Inflammatory macrophage (primary cell): ENCODE results near the gene CADPS2.
"Not testable (repeated sequence)": the region's sequence is repeated elsewhere in the genome, so short reads cannot be mapped to it uniquely, and the experiment has no call there.

Source experiments
- DNase-seq, 2 donors: peaks; one replicate each; pipeline ENCODE4 v3.0.0-alpha.2; 2020 to 2022

Gene CADPS2

GRCh38 chr7:122706836-122707235 is 179.4 kb downstream of the CADPS2 start:
- no peak for DNase-seq

GRCh38 chr7:122702872-122703510 is 183.3 kb downstream of the CADPS2 start, which contains the start of gene RNF148:
TSS of gene RNF148 (minus strand) at chr7:122702922. CDS start at chr7:122702750, 172 bp downstream.
- no peak for DNase-seq

DNA sequence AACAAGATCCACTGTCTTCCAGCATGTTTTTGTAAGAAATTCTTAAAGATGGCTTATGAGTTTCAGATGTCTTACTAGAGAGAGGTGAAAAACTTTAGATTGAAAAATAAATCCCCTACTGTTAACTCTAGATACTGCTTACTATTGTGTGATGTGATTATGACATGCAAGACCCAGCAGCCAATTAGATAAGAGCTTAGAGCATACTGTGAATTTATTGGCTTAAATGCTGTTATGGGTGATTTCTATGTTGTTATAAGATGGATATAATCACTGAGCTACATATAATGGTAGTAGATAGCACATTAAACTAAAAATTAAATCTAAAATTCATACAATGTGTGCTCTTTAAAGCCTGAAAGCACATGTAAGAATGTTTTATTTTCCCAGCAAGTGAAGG is 187.2 kb downstream of the CADPS2 start, which contains the start of gene RNF133:
TSS of gene RNF133 (minus strand) at position 101 of the 400 bp plus-strand sequence. CDS start 199 bp downstream, outside the sequence.
- DNase-seq = no peak

- no peak for DNase-seq
Observed at GRCh38 chr7:122695816-122696215, 190.4 kb downstream of the CADPS2 start.

GRCh38 chr7:122694697-122695096 is 191.6 kb downstream of the CADPS2 start:
- no peak for DNase-seq

DNA sequence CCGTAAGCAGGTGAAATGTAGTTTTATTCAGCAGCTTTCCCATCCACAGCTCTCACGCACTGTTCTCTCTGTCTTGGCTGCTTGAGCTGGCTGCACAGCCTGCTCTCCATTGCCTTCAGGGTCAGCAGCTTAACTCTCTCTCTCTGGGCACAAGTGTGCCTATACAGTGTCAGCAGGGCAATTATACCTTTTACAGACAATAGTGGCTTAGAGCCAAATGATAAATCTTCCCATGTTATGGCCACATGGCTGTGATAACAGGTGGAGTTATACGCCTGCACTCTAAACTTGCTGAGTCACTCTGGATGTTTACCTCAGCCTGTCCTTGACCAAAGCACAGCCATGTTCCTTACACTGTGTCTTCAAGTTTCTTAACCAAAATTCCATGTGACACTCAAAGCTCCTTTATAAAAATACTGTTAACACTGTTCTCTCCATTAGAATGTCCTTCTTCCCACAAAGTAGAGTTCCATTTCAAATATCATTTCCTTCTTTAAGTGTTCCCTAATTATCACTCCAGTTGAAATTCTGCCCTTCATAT is 193.4 kb downstream of the CADPS2 start:
- DNase-seq = no peak

DNA sequence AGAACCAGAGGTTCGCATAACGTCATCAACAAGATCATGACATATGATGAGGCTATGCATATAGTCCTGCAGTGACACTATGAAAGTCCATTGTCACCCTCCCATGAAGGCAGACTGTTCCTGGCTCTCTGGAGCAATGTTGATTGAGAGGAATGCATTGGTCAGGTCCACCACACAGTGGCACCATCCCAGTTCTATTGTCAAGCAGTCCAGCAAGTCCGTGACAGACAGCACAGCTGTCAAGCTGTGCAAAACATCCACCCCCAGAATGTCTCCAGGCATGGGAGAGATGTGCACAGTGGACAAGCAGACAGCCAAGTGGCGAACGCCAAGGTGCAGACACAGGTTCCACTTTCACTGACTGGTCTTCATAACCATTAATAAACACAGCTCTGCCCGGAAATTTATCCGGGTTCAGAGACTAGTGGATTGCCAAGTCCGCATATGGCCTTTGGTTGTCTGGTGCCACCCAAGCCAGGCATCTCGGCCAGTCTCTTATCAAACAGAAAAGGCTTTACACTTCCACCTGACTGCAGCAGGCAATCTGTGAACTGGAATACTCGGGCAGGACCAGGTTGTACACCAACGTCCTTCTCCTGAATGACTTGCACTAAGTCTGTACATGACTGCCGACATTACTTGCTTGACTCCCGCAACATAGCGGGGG is 194.6 kb downstream of the CADPS2 start:
- DNase-seq = no peak

GRCh38 chr7:122689346-122690109 is 196.7 kb downstream of the CADPS2 start:
- no peak for DNase-seq

GRCh38 chr7:122688400-122688998 is 197.8 kb downstream of the CADPS2 start:
- DNase-seq = no peak

GRCh38 chr7:122686360-122686878 is 199.8 kb downstream of the CADPS2 start:
- no peak for DNase-seq

DNA sequence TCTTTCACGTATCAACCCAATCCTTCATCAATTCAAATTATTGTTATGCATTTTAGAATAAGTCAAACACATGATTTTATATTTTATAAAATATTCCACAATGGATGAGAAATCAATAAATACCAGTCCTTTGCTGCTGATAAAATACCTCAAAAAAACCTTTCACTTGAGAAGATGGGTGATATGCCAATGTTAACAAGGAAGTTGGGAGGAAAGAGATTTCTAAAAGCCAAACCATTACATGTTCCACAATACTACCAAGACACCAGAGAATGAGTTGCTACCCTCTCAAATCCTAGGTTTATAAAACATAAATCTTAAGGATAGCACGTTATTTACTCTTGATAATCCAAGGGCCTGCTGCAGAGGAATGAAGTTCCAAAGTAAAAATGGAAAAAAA is 201.8 kb downstream of the CADPS2 start:
- no peak for DNase-seq

GRCh38 chr7:122682815-122683550 is 203.3 kb downstream of the CADPS2 start:
- DNase-seq = no peak

- not testable (repeated sequence) for DNase-seq
Observed at GRCh38 chr7:122681186-122681585, 205.1 kb downstream of the CADPS2 start.

DNA sequence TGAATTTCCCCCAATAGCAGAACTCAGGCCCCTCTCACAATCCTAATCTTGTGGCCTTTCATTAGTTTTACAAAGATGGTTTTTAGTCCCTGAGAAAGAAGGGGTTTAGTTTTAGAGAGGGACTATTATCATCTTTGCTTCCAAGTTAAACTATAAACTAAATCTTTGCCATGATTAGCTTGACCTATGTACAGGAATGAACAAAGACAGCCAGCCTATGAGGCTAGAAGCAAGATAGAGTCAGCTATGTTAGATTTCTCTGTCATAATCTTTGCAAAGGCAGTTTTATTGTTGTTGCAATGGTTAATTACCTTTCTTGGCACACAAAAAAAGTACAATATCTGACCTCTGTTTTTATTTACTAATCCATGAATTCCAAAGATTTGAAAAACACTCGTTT is 206.4 kb downstream of the CADPS2 start:
- no peak for DNase-seq

DNA sequence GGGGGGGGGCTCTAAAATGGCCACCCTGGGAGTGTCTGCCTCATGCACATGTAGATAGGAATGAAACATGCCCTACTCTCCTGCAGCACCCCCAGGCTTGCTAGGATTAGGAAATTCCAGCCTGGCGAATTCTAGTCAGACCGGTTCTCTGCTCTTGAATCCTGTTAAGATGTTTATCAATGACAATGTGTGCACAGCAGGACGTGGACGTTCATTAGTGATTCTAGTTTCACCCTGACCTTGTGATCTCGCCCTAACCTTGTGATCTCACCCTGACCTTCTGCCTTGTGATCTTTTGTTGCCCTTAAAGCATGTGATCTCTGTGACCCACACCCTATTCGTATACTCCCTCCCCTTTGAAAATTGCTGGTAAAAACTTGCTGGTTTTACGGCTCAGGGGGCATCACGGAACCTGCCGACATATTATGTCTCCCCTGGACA is 207.0 kb downstream of the CADPS2 start:
- DNase-seq = not testable (repeated sequence)

- DNase-seq = no peak
Observed at GRCh38 chr7:122677149-122677548, 209.1 kb downstream of the CADPS2 start.

GRCh38 chr7:122676466-122676865 is 209.8 kb downstream of the CADPS2 start:
- DNase-seq = no peak

DNA sequence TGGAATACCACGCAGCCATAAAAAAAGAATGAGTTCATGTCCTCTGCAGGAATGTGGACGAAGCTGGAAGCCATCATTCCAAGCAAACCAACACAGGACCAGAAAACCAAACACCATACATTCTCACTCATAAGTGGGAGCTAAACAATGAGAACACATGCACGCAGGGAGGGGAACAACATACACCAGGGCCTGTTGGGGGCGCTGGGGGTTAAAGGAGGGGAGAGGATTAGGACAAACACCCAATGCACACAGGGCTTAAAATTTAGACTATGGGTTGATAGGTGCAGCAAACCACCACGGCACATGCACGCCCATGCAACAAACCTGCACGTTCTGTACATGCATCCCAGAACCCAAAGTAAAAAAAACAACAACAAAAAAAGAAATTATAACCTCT is 210.6 kb downstream of the CADPS2 start:
- no peak for DNase-seq

GRCh38 chr7:122675011-122675410 is 211.2 kb downstream of the CADPS2 start:
- DNase-seq = no peak

- DNase-seq = no peak
Observed at GRCh38 chr7:122674502-122674901, 211.8 kb downstream of the CADPS2 start.

DNA sequence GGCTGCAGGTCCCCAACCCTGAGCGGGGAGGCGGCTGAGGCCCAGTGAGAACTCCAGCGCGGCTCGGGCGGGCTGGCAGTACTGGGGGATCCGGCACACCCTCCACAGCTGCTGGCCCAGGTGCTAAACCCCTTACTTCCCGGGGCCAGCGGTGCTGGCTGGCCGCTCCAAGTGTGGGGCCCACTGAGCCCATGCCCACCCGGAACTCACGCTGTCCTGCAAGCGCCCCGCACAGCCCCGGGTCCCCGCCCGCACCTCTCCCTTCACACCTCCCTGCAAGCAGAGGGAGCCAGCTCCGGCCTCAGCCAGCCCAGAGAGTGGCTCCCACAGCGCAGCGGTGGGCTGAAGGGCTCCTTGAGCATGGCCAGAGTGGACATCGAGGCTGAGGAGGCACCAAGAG is 212.3 kb downstream of the CADPS2 start:
- no peak for DNase-seq

DNA sequence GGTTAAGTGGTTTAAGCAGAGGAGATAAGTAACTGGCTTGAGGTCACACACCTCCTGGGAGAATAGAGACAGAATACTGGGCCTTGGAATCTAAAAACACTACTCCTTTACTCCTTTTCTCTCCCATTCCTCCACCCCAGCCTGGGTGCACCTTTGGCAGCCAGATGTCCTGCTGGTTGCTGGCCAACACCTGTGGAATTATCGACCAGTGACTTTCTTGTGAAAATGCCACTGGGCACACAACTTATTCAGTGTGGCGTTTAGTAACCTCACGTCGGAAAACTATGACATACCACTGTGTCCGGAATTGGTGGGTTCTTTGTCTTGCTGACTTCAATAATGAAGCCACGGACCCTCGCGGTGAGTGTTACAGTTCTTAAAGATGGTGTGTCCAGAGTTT is 213.7 kb downstream of the CADPS2 start:
- DNase-seq = no peak
